ENCODE data around the gene GGTA1.
"Not testable (repeated sequence)": the region's sequence is repeated elsewhere in the genome, so short reads cannot be mapped to it uniquely, and the experiment has no call there.

The GGTA1 gene

DNA sequence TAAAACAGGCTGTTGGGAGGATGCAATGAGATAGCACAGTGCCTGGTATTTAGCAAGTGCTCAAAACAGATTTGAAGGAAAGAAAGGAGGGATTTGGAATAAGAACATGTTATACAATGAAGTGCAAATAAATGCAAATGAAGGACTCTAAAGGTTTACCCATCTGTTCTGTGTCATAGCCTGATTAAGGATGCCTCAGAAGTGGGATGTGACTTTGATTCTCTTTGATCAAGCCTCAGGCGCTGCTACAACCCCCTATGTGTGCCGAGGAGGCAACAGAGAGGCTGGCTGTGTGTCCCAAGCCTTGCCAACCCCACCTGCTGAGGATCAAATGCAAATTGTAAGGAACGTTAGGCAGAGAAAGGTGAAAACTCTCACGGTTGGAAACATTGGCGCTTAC lies 27.2 kb downstream of the GGTA1 start:
- H3K4me3 ChIP-seq (ENCODE audit: low read length), result no peak overlapping the region
- DNase-seq (ENCODE audit: low read depth, low spot score), result no peak

GRCh38 chr9:121466142-121466541 lies 33.5 kb downstream of the GGTA1 start:
- H3K4me3 ChIP-seq (ENCODE audit: low read length), result no peak overlapping the region
- DNase-seq (ENCODE audit: low read depth, low spot score), result no peak

DNA sequence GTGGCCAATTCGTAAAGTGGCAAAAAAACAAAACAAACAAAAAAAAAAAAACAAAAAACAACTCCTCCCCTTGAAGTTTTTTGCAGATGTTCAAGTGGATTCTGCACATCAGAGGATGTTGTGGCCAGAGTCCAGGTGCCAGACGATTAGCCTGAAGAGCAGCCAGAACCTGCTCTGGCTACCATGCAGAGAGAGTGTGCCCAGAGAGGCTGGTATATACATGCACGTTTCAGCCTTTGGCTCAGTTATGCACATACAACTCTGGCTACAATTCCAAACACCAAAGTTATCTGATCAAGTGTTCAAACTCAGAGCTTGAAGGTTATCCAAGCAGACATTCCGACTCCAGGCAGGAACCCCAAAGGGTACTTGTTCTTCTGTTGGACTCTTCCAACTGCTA lies 34.7 kb downstream of the GGTA1 start:
- no peak overlapping the region for H3K4me3 ChIP-seq (ENCODE audit: low read length)
- DNase-seq (ENCODE audit: low read depth, low spot score), result no peak

GRCh38 chr9:121463026-121463807 lies 36.4 kb downstream of the GGTA1 start:
- H3K4me3 ChIP-seq (ENCODE audit: low read length), result no peak overlapping the region
- DNase-seq (ENCODE audit: low read depth, low spot score), result no peak

- H3K4me3 ChIP-seq (ENCODE audit: low read length), result no peak overlapping the region
- DNase-seq (ENCODE audit: low read depth, low spot score), result no peak
Observed at GRCh38 chr9:121459513-121459912, 40.1 kb downstream of the GGTA1 start.

DNA sequence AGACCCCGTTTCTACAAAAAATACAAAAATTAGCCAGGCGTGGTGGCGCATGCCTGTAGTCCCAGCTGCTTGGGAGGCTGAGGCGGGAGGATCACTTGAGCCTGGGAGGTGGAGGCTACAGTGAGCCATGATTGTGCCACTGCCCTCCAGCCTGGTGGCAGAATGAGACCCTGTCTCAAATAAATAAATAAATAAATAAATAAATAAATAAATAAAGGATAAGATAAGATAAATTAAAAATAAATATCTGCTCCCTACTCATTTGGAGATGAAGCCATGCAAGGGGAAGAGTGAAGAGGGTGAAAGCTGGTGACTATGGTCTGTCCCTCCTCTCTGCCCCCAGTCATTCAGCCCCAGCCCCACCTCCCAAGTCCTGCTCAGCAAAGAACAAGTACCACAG lies 41.2 kb downstream of the GGTA1 start:
- not testable (repeated sequence) for H3K4me3 ChIP-seq (ENCODE audit: low read length); DNase-seq (ENCODE audit: low read depth, low spot score)

- peak; percentile 85 for DNase-seq (ENCODE audit: low read depth, low spot score)
- H3K4me3 ChIP-seq (ENCODE audit: low read length), result no peak overlapping the region; the same call in 1 of the 2 replicates
Observed at GRCh38 chr9:121455527-121456239, 44.0 kb downstream of the GGTA1 start.

- DNase-seq (ENCODE audit: low read depth, low spot score), result peak; percentile 39
- H3K4me3 ChIP-seq (ENCODE audit: low read length), result no peak overlapping the region
Observed at GRCh38 chr9:121454972-121455371, 44.7 kb downstream of the GGTA1 start.

- DNase-seq (ENCODE audit: low read depth, low spot score), result no peak
- H3K4me3 ChIP-seq (ENCODE audit: low read length), result no peak overlapping the region
Observed at GRCh38 chr9:121453232-121453892, 46.3 kb downstream of the GGTA1 start.

DNA sequence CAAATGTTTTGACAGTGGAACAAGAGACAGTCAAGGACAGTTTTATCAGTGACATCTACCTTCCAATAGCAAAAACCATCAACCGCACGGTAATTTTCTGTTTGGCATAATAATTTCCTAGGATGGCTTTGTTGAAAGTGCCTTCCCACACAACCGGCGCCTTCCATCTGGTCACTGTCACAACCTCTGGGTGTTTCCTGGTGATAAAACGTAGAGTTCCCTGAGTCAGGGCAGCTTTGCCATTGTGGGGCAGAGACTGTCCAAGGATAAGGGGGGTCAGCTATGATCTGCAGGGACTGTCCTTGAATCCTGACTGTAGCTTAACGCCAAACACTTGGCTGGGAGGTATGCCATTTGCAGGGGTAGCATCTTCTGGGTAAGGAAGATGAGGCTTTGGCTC lies 47.6 kb downstream of the GGTA1 start:
- DNase-seq (ENCODE audit: low read depth, low spot score), result no peak
- no peak overlapping the region for H3K4me3 ChIP-seq (ENCODE audit: low read length)

DNA sequence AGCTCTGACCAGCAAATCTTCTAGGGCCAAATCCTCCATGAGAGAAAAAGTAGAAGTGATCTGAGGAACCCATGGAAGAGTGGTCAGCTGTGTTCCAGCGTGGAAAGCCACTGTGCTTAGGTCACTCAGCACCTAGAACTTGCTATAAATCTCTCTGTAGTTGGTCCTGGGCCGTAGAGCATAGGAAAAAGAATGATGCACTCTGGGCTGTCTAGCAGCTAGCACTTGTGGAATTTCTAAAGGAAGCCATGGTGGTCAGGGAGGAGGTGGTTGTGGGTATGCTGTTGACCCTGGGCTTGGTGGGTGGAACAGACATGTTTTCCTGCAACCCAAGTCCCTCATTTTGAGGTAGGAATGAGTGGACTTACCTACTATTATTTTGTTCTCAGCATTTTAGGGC lies 48.1 kb downstream of the GGTA1 start:
- H3K4me3 ChIP-seq (ENCODE audit: low read length), result no peak overlapping the region
- no peak for DNase-seq (ENCODE audit: low read depth, low spot score)

- no peak for DNase-seq (ENCODE audit: low read depth, low spot score)
- H3K4me3 ChIP-seq (ENCODE audit: low read length), result no peak overlapping the region
Observed at GRCh38 chr9:121450241-121450640, 49.4 kb downstream of the GGTA1 start.

DNA sequence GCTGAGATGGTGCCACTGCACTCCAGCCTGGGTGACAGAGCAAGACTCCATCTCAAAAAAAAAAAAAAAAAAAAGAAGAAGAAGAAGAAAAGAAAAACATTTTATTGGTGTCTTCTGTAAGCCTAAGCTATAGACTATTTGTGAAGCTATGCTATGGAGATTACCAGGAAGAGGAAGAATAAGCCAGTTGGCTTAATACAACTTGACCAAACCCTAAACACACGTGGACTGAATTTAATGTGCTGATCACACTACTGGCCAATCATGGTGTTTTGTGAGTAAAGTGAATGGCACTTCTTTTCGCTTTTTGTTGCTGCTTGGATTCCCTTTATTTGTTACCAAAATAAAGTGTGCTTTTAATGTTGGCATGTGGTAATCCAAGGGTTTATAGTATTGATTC lies 49.9 kb downstream of the GGTA1 start:
- no peak for DNase-seq (ENCODE audit: low read depth, low spot score)
- H3K4me3 ChIP-seq (ENCODE audit: low read length), result no peak overlapping the region

DNA sequence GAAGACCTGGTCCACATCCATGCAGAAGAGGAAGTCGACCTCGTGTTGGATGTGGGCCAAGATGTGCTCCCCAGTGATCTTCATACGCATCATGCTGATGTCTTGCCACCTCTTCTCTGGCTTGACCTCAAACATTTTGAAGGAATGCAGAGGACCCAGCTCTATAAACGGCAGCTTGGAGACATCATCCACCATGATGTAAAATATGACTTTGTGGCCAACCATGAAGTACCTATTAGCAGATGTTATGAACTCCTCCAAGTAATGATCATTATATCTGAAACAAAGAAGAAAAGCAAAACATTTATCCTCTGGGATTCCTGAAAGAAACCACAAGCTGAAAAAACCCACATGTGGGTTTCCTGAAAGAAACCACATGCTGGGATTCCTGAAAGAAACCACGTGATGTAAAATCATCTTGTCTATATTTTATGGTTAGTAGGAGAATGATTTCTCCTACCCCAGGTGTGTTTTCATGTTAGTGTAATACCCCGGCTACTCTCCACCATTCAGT lies 52.3 kb downstream of the GGTA1 start:
- peak; percentile 59 for DNase-seq (ENCODE audit: low read depth, low spot score)

DNA sequence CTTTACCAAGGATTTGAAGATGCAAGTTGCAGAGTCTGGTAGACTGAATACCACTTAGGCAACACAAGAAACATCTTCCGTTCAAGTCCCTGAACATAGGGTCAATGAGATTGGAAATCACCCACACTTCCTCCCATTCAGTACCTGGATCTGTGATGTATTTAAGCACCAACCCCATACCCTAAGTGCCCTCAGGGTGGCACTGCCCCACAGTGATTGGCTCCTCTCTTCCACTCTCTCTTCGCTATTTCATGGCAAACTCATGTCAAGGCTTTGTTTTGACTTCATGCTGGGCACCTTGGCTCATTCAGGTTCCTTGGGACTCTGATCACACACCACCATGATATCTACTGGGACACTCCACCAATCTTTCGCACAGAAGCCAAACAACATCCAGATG lies 53.7 kb downstream of the GGTA1 start:
- H3K4me3 ChIP-seq (ENCODE audit: low read length), result no peak overlapping the region
- DNase-seq (ENCODE audit: low read depth, low spot score), result peak; percentile 43

More for the DNA sequence above, 52.3 kb downstream of the GGTA1 start:
- H3K4me3 ChIP-seq (ENCODE audit: low read length), result no peak overlapping the region

DNA sequence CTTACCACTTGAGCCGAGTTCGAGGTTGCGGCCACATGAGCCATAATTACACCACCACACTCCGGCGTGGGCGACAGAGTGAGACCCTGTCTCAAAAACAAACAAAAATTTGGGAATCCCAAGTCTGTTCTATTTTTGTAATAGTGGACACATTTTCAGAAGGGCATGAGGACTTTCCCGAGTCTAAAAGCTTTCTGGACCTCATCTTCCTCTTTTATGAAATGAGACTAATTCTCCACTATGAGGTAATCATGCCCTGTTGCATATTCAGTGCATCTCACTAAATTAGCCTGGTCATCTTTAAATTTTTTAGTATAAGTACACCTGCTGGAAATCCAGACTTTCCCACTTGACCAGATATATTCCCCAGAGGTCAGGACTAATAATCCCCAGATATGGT lies 55.7 kb downstream of the GGTA1 start:
- H3K4me3 ChIP-seq (ENCODE audit: low read length), result no peak overlapping the region
- no peak for DNase-seq (ENCODE audit: low read depth, low spot score)

DNA sequence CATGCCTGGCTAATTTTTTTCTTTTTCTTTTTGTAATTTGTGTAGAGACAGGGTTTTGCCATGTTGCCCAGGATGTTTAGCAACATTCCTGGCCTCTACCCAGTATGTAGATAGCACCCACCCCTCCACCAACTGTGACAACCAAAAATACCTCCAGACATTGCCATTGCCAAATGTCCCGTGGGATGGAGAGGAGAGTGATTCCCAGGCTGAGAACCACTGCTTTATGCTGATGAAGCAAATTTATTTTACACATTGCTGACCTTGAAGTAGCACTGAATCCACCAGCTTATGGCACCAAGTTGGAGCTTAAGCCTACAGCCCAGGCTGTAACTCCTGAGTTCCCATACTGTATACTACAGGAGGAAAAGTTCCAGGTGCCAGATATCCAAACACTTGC lies 58.5 kb downstream of the GGTA1 start:
- H3K4me3 ChIP-seq (ENCODE audit: low read length), result no peak overlapping the region
- DNase-seq (ENCODE audit: low read depth, low spot score), result no peak

GRCh38 chr9:121439711-121440664 lies 59.7 kb downstream of the GGTA1 start:
- DNase-seq (ENCODE audit: low read depth, low spot score), result no peak
- H3K4me3 ChIP-seq (ENCODE audit: low read length), result no peak overlapping the region

GRCh38 chr9:121439016-121439415 lies 60.6 kb downstream of the GGTA1 start:
- H3K4me3 ChIP-seq (ENCODE audit: low read length), result no peak overlapping the region
- no peak for DNase-seq (ENCODE audit: low read depth, low spot score)

All from Jurkat, Clone E6-1 (cell line).